NCI-H1092 treated with DMSO at 0.1 percent for 48 hours (cell line): ENCODE results near the gene TMCC2.

Source experiments
- DNase-seq: peaks from one replicate; lab custom pipeline; 2025; lab: John Stamatoyannopoulos, UW

TMCC2 gene

GRCh38 chr1:205259998-205260397 lies 32.3 kb downstream of the TMCC2 start:
- no peak for DNase-seq

- no peak for DNase-seq
Measured at GRCh38 chr1:205260948-205261732, 33.4 kb downstream of the TMCC2 start.

- no peak for DNase-seq
Measured at GRCh38 chr1:205261946-205262691, 34.4 kb downstream of the TMCC2 start.

GRCh38 chr1:205262731-205263171 lies 35.0 kb downstream of the TMCC2 start:
- DNase-seq: no peak

- no peak for DNase-seq
Measured at GRCh38 chr1:205263580-205264190, 35.9 kb downstream of the TMCC2 start.

GRCh38 chr1:205266611-205267305 lies 39.0 kb downstream of the TMCC2 start:
- DNase-seq: no peak

- DNase-seq: no peak
Measured at GRCh38 chr1:205267306-205267902, 39.7 kb downstream of the TMCC2 start.

- DNase-seq: no peak
Measured at GRCh38 chr1:205268846-205269680, 41.3 kb downstream of the TMCC2 start.

GRCh38 chr1:205269711-205270110 lies 42.0 kb downstream of the TMCC2 start:
- no peak for DNase-seq

GRCh38 chr1:205270271-205270670 lies 42.5 kb downstream of the TMCC2 start:
- no peak for DNase-seq

- no peak for DNase-seq
Measured at GRCh38 chr1:205270764-205271163, 43.0 kb downstream of the TMCC2 start.

- DNase-seq: no peak
Measured at GRCh38 chr1:205271277-205271676, 43.5 kb downstream of the TMCC2 start.

- DNase-seq: no peak
Measured at GRCh38 chr1:205271745-205272144, 44.0 kb downstream of the TMCC2 start.

GRCh38 chr1:205272536-205272935 lies 44.8 kb downstream of the TMCC2 start:
- no peak for DNase-seq

- DNase-seq: peak; percentile 92
Measured at GRCh38 chr1:205273551-205273982, 45.8 kb downstream of the TMCC2 start.

GRCh38 chr1:205274041-205274691 lies 46.4 kb downstream of the TMCC2 start:
- DNase-seq: no peak

GRCh38 chr1:205275133-205275532 lies 47.4 kb downstream of the TMCC2 start:
- peak; percentile 92 for DNase-seq

- no peak for DNase-seq
Measured at GRCh38 chr1:205275916-205276688, 48.4 kb downstream of the TMCC2 start.

GRCh38 chr1:205276689-205277065 lies 48.9 kb downstream of the TMCC2 start:
- DNase-seq: peak; percentile 43

- no peak for DNase-seq
Measured at GRCh38 chr1:205279986-205280385, 52.2 kb downstream of the TMCC2 start.
